H1 (cell line): Measurements from ENCODE around the gene INPP5A. TPM values are rescaled to one million over a fixed set of nuclear protein-coding genes. Genes with fewer than 3 reads are reported as not detected.

Experiments used
- CTCF ChIA-PET: fragments of 300-600 bp; sonication (Branson Sonifier 250); formaldehyde crosslinking; loops from one replicate; lab custom pipeline; 2021; ENCODE audit not compliant: partially characterized antibody; lab: Charles Lee
- POLR2A ChIA-PET: fragments of 300-600 bp; sonication (Branson Sonifier 250); formaldehyde crosslinking; loops from one replicate; lab custom pipeline; 2021; ENCODE audit warnings: inconsistent platforms; ENCODE audit not compliant: partially characterized antibody; lab: Charles Lee
- DNase-seq, 2 experiments: peaks; one replicate each; pipeline versions ENCODE4 v3.0.0 to v3.0.0-alpha.2; 2010 to 2022; ENCODE audit warnings: low spot score in 2 of 2, low read depth in 1 of 2, mixed read lengths in 1 of 2
- FAIRE-seq: peaks from 2 replicates; lab custom pipeline; 2011; peaks lifted over from hg19 to GRCh38; lab: Jason Lieb, UNC
- H2AFZ ChIP-seq: 2 replicates; pipeline ENCODE4 v1.8.1; 2012; ENCODE audit warnings: low read length, inconsistent platforms
- H2AK5ac ChIP-seq: 2 replicates; pipeline ENCODE4 v1.6.1; 2013; ENCODE audit warnings: low read depth, low read length
- H2BK120ac ChIP-seq: replicated peaks from 2 replicates; pipeline ENCODE3; 2013; ENCODE audit warnings: low read depth, low read length, inconsistent platforms
- H2BK12ac ChIP-seq: 2 replicates; pipeline ENCODE4 v1.6.1; 2013; ENCODE audit warnings: low read depth, low read length
- H2BK15ac ChIP-seq: 2 replicates; pipeline ENCODE4 v1.6.1; 2013; ENCODE audit warnings: low read length
- H2BK20ac ChIP-seq: 2 replicates; pipeline ENCODE4 v1.6.1; 2013; ENCODE audit warnings: low read length
- H2BK5ac ChIP-seq: 2 replicates; pipeline ENCODE4 v1.6.1; 2013; ENCODE audit warnings: low read depth, low read length
- H3K14ac ChIP-seq: 2 replicates; pipeline ENCODE4 v1.6.1; 2013; ENCODE audit warnings: inconsistent platforms; ENCODE audit not compliant: insufficient read length
- H3K18ac ChIP-seq: 2 replicates; pipeline ENCODE4 v1.6.1; 2013; ENCODE audit warnings: low read length; ENCODE audit errors: extremely low read depth
- H3K23ac ChIP-seq: 2 replicates; pipeline ENCODE4 v1.6.1; 2013; ENCODE audit warnings: inconsistent platforms; ENCODE audit not compliant: insufficient read length
- H3K23me2 ChIP-seq: 2 replicates; pipeline ENCODE4 v1.6.1; 2013; ENCODE audit warnings: low read depth, low read length
- H3K27ac ChIP-seq: 2 replicates; pipeline ENCODE4 v1.6.1; 2011; ENCODE audit warnings: low read depth, low read length, inconsistent platforms
- H3K27me3 ChIP-seq, 4 experiments: replicated peaks in 1 of 4; 1 replicate in 1 of 4; 2 replicates in 3 of 4; pipeline versions ENCODE4 v1.6.1 to v1.8.1; 2011 to 2013; ENCODE audit warnings: low read length in 3 of 4, mild to moderate bottlenecking in 3 of 4, inconsistent platforms in 2 of 4, mixed read lengths in 2 of 4, moderate library complexity in 1 of 4; ENCODE audit not compliant: control insufficient read depth in 3 of 4, insufficient read depth in 3 of 4; ENCODE audit errors: extremely low read depth in 1 of 4
- H3K36me3 ChIP-seq, 4 experiments: 2 replicates each; pipeline versions ENCODE4 v1.6.1 to v1.8.1; 2011 to 2013; ENCODE audit warnings: mild to moderate bottlenecking in 4 of 4, low read length in 3 of 4, moderate library complexity in 2 of 4, control low read depth in 1 of 4, inconsistent platforms in 1 of 4; ENCODE audit not compliant: insufficient read depth in 4 of 4, control insufficient read depth in 2 of 4
- H3K4ac ChIP-seq: replicated peaks from 2 replicates; pipeline ENCODE3; 2013; ENCODE audit warnings: low read length, low read depth, mixed read lengths, inconsistent platforms; ENCODE audit not compliant: insufficient read length
- H3K4me1 ChIP-seq, 4 experiments: replicated peaks in 1 of 4; 1 replicate in 1 of 4; 2 replicates in 3 of 4; pipeline versions ENCODE4 v1.6.1 to v1.8.1; 2011 to 2013; ENCODE audit warnings: low read length in 3 of 4, inconsistent platforms in 2 of 4, mixed read lengths in 1 of 4; ENCODE audit not compliant: insufficient read depth in 4 of 4, control insufficient read depth in 3 of 4
- H3K4me2 ChIP-seq, 2 experiments: 2 replicates each; pipeline versions ENCODE4 v1.6.1 to v1.8.1; 2011 to 2013; ENCODE audit warnings: low read depth in 2 of 2, low read length in 2 of 2, control low read depth in 1 of 2, inconsistent platforms in 1 of 2, mild to moderate bottlenecking in 1 of 2; ENCODE audit not compliant: insufficient read depth in 1 of 2
- H3K4me3 ChIP-seq, 4 experiments: fragments of 200-600, 300-600 bp in 1 of 4; sonication (generic), shearing (Covaris generic), sonication (Bioruptor Twin) in 1 of 4; 2 replicates each; pipeline versions ENCODE4 v1.5.1 to v1.8.1; 2011 to 2016; ENCODE audit warnings: low read length in 4 of 4, low read depth in 3 of 4, control low read depth in 2 of 4, inconsistent platforms in 2 of 4, mild to moderate bottlenecking in 2 of 4, mixed read lengths in 1 of 4, moderate library complexity in 1 of 4; ENCODE audit not compliant: insufficient read depth in 2 of 4; ENCODE audit errors: extremely low read depth in 1 of 4
- H3K56ac ChIP-seq: replicated peaks from 2 replicates; pipeline ENCODE3; 2013; ENCODE audit warnings: low read depth, mild to moderate bottlenecking, mixed read lengths, low read length, inconsistent platforms; ENCODE audit not compliant: insufficient read length
- H3K79me1 ChIP-seq: 2 replicates; pipeline ENCODE4 v1.6.1; 2013; ENCODE audit warnings: low read depth, low read length, control low read depth
- H3K79me2 ChIP-seq, 2 experiments: 2 replicates each; pipeline versions ENCODE4 v1.6.1 to v1.8.1; 2012 to 2013; ENCODE audit warnings: low read length in 2 of 2, mild to moderate bottlenecking in 2 of 2, inconsistent platforms in 1 of 2; ENCODE audit not compliant: insufficient read depth in 2 of 2, control insufficient read depth in 1 of 2
- H3K9ac ChIP-seq, 4 experiments: replicated peaks in 1 of 4; 1 replicate in 1 of 4; 2 replicates in 3 of 4; pipeline versions ENCODE4 v1.6.1 to v1.8.1; 2011 to 2013; ENCODE audit warnings: low read depth in 3 of 4, low read length in 3 of 4, control low read depth in 2 of 4, mild to moderate bottlenecking in 2 of 4, moderate library complexity in 2 of 4, inconsistent platforms in 1 of 4; ENCODE audit errors: extremely low read depth in 1 of 4
- H3K9me3 ChIP-seq, 2 experiments: 2 replicates each; pipeline versions ENCODE4 v1.6.1 to v1.8.1; 2012 to 2013; ENCODE audit warnings: mild to moderate bottlenecking in 2 of 2, moderate library complexity in 2 of 2, control low read depth in 1 of 2, inconsistent platforms in 1 of 2, low read depth in 1 of 2, low read length in 1 of 2, mixed read lengths in 1 of 2; ENCODE audit not compliant: insufficient read depth in 2 of 2
- H4K20me1 ChIP-seq, 2 experiments: replicated peaks in 1 of 2; 2 replicates each; pipeline versions ENCODE3 to v1.8.1; 2011 to 2013; ENCODE audit warnings: inconsistent platforms in 2 of 2, low read length in 2 of 2, mild to moderate bottlenecking in 1 of 2; ENCODE audit not compliant: insufficient read depth in 2 of 2, control insufficient read depth in 1 of 2
- H4K5ac ChIP-seq: 2 replicates; pipeline ENCODE4 v1.6.1; 2013; ENCODE audit warnings: low read length, low read depth, mixed read lengths, inconsistent platforms; ENCODE audit not compliant: insufficient read length
- H4K8ac ChIP-seq: 2 replicates; pipeline ENCODE4 v1.8.0; 2013; ENCODE audit warnings: mild to moderate bottlenecking, moderate library complexity, low read length, inconsistent platforms; ENCODE audit not compliant: insufficient read depth; ENCODE audit errors: extremely low read depth
- H4K91ac ChIP-seq: replicated peaks from 2 replicates; pipeline ENCODE3; 2013; ENCODE audit warnings: low read length, mixed read lengths, inconsistent platforms; ENCODE audit not compliant: insufficient read length
- ASH2L ChIP-seq: fragments of 200-600, 300-600 bp; sonication (generic); IDR thresholded peaks from one replicate; pipeline ENCODE4 v1.7.1; 2017; ENCODE audit warnings: low read length
- CHD1 ChIP-seq: IDR thresholded peaks from 2 replicates; pipeline ENCODE4 v1.6.1; 2012; ENCODE audit warnings: low read depth, low read length, improper control_type of control experiment
- CTBP2 ChIP-seq: IDR thresholded peaks from 2 replicates; pipeline ENCODE4 v1.7.0; 2011; ENCODE audit warnings: borderline replicate concordance, mild to moderate bottlenecking, moderate library complexity, mixed read lengths, low read length; ENCODE audit not compliant: insufficient read depth, insufficient read length
- GABPA ChIP-seq: IDR thresholded peaks from 2 replicates; pipeline ENCODE4 v1.6.1; 2011; ENCODE audit warnings: mild to moderate bottlenecking, low read length, moderate library complexity, borderline replicate concordance; ENCODE audit not compliant: insufficient read depth
- HDAC2 ChIP-seq, 2 experiments: fragments of 300-600 bp in 1 of 2; sonication (generic) in 1 of 2; IDR thresholded peaks; 2 replicates each; pipeline ENCODE4 v1.6.1; 2011 to 2012; ENCODE audit warnings: low read depth in 2 of 2, low read length in 2 of 2, mild to moderate bottlenecking in 2 of 2, moderate library complexity in 2 of 2, borderline replicate concordance in 1 of 2, inconsistent platforms in 1 of 2
- KDM1A ChIP-seq: fragments of 200-600, 300-600 bp; sonication (generic); IDR thresholded peaks from 2 replicates; pipeline ENCODE4 v1.7.1; 2016; ENCODE audit warnings: mild to moderate bottlenecking, low read length, borderline replicate concordance
- KDM5A ChIP-seq: fragments of 200-600 bp; IDR thresholded peaks from 2 replicates; pipeline ENCODE4 v1.7.1; 2012; ENCODE audit warnings: mild to moderate bottlenecking, low read length, inconsistent platforms, mixed read lengths
- POU5F1 ChIP-seq: IDR thresholded peaks from 2 replicates; pipeline ENCODE4 v1.6.1; 2011; ENCODE audit warnings: low read depth, mild to moderate bottlenecking, low read length, moderate library complexity
- RAD21 ChIP-seq, 2 experiments: IDR thresholded peaks in 1 of 2; conservative IDR thresholded peaks in 1 of 2; 2 replicates each; pipeline ENCODE4 v1.6.1; 2011; ENCODE audit warnings: low read depth in 2 of 2, low read length in 2 of 2, improper control_type of control experiment in 1 of 2, inconsistent platforms in 1 of 2, mild to moderate bottlenecking in 1 of 2, moderate library complexity in 1 of 2
- RXRA ChIP-seq: IDR thresholded peaks from 2 replicates; pipeline ENCODE4 v1.6.1; 2011; ENCODE audit warnings: low read depth, mild to moderate bottlenecking, low read length, moderate library complexity; ENCODE audit not compliant: insufficient read depth
- ZNF274 ChIP-seq: IDR thresholded peaks from 2 replicates; pipeline ENCODE4 v1.7.0; 2012; ENCODE audit warnings: low read length, borderline replicate concordance; ENCODE audit errors: extremely low read depth
- whole genome bisulfite sequencing, 2 experiments: shearing (Covaris generic) in 1 of 2; methylation state at CpG; one replicate each; pipeline versions ENCODE4 v1.1.6 to v1.1.7; 2013 to 2015; ENCODE audit warnings: low lambda C conversion rate in 2 of 2, mixed read lengths in 2 of 2, inconsistent platforms in 1 of 2, low coverage in 1 of 2, missing lambda C conversion rate in 1 of 2; ENCODE audit not compliant: insufficient replicate concordance in 2 of 2, insufficient coverage in 1 of 2, insufficient read length in 1 of 2; ENCODE audit errors: extremely low coverage in 1 of 2, missing lambda C conversion rate in 1 of 2; 5-methylcytosine and 5-hydroxymethylcytosine counted together
- polyA plus RNA-seq, 7 experiments: library from polyadenylated mRNA; depleted of rRNA in 3 of 7; stranded (reverse) in 5 of 7; unstranded in 2 of 7; fragments of >200 nt in 5 of 7; fragments of 200-250 nt in 2 of 7; gene quantifications; 1 replicate in 5 of 7; 2 replicates in 1 of 7; 4 replicates in 1 of 7; pipeline versions ENCODE4 v1.2.1 to v1.2.3, GENCODE V29; 2011 to 2013; ENCODE audit warnings: missing spikeins in 2 of 7, mixed read lengths in 2 of 7
- total RNA-seq: library from RNA; stranded (reverse); fragmentation: NEBNext Ultra II Directional; extraction: Animal tissue kit (Norgen Biotek cat#: 25700); gene quantifications from 2 replicates; pipeline ENCODE4 v1.2.1, GENCODE V29; 2021

Gene INPP5A
- total and polyA plus RNA-seq, 2 of the 8 experiments (the other 6 are each of a cell fraction or from before 2014, with no cell fraction given), result 19.7 to 27.5 TPM

DNA sequence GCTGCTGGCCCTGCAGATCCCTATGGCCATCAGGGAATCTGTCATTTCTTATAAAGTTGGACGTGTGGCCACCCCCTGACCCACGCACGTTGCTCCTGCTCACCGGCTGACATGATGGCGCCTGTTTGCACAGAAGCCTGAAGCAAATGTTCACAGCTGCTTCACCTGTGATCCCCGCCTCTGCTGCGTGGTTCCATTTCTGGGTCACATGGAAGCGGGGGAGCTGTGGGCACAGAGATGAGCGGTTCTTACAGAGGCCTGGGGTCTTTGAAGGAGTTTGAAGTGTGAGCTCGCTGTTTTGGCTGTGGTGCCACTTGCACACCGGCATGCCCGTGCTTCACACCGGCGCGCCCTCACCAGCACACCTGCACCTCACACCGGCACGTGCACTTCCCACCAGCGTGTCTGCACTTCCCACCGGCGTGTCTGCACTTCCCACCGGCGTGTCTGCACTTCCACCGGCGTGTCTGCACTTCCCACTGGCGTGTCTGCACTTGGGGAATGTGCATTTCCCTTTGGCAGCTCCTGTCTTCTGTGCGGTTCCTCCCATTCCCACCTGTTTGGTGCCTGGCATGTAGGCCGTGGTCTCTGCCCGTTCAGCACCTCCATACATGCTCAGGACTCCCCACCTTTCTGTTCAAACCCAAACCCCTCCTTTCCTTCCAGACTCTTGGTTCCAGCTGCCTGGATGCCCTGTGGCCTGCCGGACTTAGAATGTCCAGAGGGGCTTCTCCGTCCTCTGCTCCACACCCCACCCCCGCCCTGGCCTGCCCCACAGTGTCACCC is 86.7 kb downstream of the INPP5A start:
- H3K23ac ChIP-seq, result no peak overlapping the region
- peak overlapping the region; percentile 29; the same call in 1 of the 2 replicates for H2BK15ac ChIP-seq
- no peak overlapping the region for H3K27ac ChIP-seq
- H3K23me2 ChIP-seq, result no peaks in the 10 kb centered on the region
- DNase-seq (no peak), FAIRE-seq (no peak)
- H3K79me2 ChIP-seq, result no peaks in the 10 kb centered on the region
- no peak overlapping the region; a peak in 1 of 7 replicates for H3K9ac ChIP-seq
- no peak overlapping the region for H2BK12ac ChIP-seq
- H4K20me1 ChIP-seq, result peaks cover 0 to 7% of the 10 kb centered on the region in 2 experiments
- no peak overlapping the region for H3K4ac ChIP-seq
- H4K8ac ChIP-seq, result no peak overlapping the region
- no peak overlapping the region for H3K56ac ChIP-seq
- no peaks in the 10 kb centered on the region for H3K36me3 ChIP-seq
- H2AK5ac ChIP-seq, result no peak overlapping the region
- peaks cover 8 to 14% of the 10 kb centered on the region in 2 experiments for H3K9me3 ChIP-seq
- no peak overlapping the region for H3K4me2 ChIP-seq
- peaks cover 0 to 2% (median 0%) of the 10 kb centered on the region in 4 experiments; a peak in 1 of 7 replicates for H3K27me3 ChIP-seq
- no peak overlapping the region for H4K91ac ChIP-seq
- H3K14ac ChIP-seq, result no peak overlapping the region
- H3K4me1 ChIP-seq, result peaks cover 0 to 5% (median 3%) of the 10 kb centered on the region in 4 experiments; a peak in 5 of 7 replicates
- no peak overlapping the region for H2BK20ac ChIP-seq
- ChIA-PET CTCF (interaction anchor here (0.8 to 1.5 kb wide), 6 partner anchors 14 to 165 kb away, joined by 3 to 8 read pairs (median 4); no protein-coding TSS in a partner anchor), POLR2A (interaction anchor here (1.2 kb wide), 1 partner anchor 163 kb away, joined by 3 read pairs; no protein-coding TSS in a partner anchor)
- H3K18ac ChIP-seq, result no peak overlapping the region
- H3K4me3 ChIP-seq, result no peak overlapping the region
- no peaks in the 10 kb centered on the region for H3K79me1 ChIP-seq
- no peak overlapping the region for H2AFZ ChIP-seq
- 90% methylated on average over 30 of the region's 31 CpGs; no CpG with 5 or more reads in 1 of the 2 experiments for WGBS, 2 experiments
- H4K5ac ChIP-seq, result no peak overlapping the region
- H2BK5ac ChIP-seq, result 0 out of 2 replicates have a peak overlapping the region, but pooled peaks have one; percentile 52
- H2BK120ac ChIP-seq, result no peak overlapping the region
- TF ChIP-seq GABPA, result no peak
- TF ChIP-seq POU5F1, result no peak
- TF ChIP-seq ZNF274, result no peak
- TF ChIP-seq ASH2L, result no peak
- TF ChIP-seq CHD1, result no peak
- no peak for TF ChIP-seq RXRA
- TF ChIP-seq KDM1A, result no peak
- no peak for TF ChIP-seq RAD21 (IDR thresholded peaks at IDR 0.05 in 1 of 2, conservative IDR thresholded peaks at IDR 0.05 in 1 of 2; ENCODE audit: low read depth in 2 of 2, low read length in 2 of 2)
- no peak for TF ChIP-seq HDAC2 (IDR thresholded peaks at IDR 0.05; ENCODE audit: borderline replicate concordance in 1 of 2, low read depth in 2 of 2, low read length in 2 of 2)
- no peak for TF ChIP-seq CTBP2
- TF ChIP-seq KDM5A, result no peak
